Retinal pigment epithelial cell (primary cell): ENCODE results near the gene UBR1.
"Not testable (repeated sequence)": the region's sequence is repeated elsewhere in the genome, so short reads cannot be mapped to it uniquely, and the experiment has no call there.

Experiments
- DNase-seq: peaks from one replicate; pipeline ENCODE4 v3.0.0-alpha.2; 2010; ENCODE audit warnings: low read depth
- H3K4me3 ChIP-seq: 2 replicates; pipeline ENCODE4 v1.5.1; 2011; ENCODE audit warnings: mild to moderate bottlenecking, low read length, control low read depth, moderate library complexity
- TF ChIP-seq, protein P1 (sequence below): conservative IDR thresholded peaks from 2 replicates; pipeline ENCODE4 v1.5.1; 2011; ENCODE audit warnings: low read depth, low read length, control low read depth, inconsistent platforms

The UBR1 gene

DNA sequence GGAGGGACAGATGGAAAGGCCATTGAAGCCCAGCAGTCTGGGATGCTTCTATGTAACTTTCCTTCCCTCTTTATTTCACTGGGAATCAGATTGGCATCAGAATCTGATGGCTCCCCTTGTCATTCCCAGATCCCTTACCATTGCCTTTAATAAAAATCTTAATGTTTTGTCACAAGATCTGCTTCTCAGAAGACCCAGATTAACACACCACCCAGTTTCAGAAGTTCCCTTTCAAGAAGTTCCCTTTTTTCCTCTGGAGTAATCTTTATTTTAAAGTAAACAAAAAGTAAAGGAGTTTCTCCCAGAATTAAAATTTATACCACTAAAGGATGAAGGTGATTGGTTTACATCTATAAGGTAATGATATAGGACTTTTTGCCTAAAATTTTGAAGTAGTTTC lies 76.4 kb downstream of the UBR1 start:
- DNase-seq = no peak
- no peak overlapping the region for H3K4me3 ChIP-seq
- TF ChIP-seq, protein P1, sequence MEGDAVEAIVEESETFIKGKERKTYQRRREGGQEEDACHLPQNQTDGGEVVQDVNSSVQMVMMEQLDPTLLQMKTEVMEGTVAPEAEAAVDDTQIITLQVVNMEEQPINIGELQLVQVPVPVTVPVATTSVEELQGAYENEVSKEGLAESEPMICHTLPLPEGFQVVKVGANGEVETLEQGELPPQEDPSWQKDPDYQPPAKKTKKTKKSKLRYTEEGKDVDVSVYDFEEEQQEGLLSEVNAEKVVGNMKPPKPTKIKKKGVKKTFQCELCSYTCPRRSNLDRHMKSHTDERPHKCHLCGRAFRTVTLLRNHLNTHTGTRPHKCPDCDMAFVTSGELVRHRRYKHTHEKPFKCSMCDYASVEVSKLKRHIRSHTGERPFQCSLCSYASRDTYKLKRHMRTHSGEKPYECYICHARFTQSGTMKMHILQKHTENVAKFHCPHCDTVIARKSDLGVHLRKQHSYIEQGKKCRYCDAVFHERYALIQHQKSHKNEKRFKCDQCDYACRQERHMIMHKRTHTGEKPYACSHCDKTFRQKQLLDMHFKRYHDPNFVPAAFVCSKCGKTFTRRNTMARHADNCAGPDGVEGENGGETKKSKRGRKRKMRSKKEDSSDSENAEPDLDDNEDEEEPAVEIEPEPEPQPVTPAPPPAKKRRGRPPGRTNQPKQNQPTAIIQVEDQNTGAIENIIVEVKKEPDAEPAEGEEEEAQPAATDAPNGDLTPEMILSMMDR = no peak

DNA sequence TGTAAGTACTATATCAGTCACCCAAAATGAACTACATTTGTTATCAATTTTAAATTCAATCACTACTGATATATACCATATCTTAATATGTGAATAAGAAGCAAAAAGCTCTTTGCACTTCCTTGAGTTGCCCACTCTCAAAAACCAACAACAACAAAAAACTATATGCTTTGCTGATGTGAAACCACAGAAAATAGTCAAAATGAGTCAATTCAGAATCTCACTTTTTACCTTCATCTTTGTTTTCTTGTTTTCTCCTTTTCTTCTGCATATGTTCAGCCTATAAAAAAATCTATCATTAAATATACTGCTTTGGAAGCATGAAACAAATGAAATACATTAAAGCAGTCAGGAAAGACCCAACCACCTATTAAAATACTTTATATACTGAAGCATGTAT lies 80.7 kb downstream of the UBR1 start:
- no peak overlapping the region for H3K4me3 ChIP-seq
- TF ChIP-seq, protein P1 = no peak
- no peak for DNase-seq

DNA sequence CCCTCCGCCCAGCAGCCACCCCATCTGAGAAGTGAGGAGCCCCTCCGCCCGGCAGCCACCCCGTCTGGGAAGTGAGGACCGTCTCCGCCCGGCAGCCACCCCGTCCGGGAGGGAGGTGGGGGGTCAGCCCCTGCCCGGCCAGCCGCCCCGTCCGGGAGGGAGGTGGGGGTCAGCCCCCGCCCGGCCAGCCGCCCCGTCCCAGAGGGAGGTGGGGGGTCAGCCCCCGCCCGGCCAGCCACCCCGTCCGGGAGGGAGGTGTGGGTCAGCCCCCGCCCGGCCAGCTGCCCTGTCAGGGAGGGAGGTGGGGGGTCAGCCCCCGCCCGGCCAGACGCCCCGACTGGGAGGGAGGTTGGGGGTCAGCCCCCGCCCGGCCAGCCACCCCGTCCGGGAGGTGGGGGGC lies 91.2 kb downstream of the UBR1 start:
- DNase-seq = not testable (repeated sequence)

DNA sequence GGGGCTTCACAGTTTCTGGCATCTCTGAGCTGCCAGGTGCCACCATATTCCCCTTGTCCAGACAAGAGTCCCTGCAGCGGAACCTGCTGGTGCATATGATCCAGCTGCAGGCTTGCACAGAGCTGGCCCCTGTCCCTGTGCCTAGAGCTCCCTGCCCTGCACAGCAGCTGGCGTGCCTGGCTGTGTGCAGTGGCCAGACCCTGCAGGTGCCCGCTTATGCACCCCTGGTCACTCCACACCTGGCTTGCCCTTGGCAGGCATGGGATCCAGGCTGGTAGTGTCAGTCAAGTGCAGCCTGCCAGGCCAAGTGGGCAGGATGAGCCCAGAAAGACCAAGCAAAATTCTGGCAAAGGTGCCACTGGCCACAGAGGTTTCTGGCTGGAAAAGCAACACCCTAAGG lies 96.6 kb downstream of the UBR1 start:
- H3K4me3 ChIP-seq = no peak overlapping the region
- no peak for DNase-seq
- TF ChIP-seq, protein P1 = no peak

More for the DNA sequence above, 91.2 kb downstream of the UBR1 start:
- H3K4me3 ChIP-seq = not testable (repeated sequence)

DNA sequence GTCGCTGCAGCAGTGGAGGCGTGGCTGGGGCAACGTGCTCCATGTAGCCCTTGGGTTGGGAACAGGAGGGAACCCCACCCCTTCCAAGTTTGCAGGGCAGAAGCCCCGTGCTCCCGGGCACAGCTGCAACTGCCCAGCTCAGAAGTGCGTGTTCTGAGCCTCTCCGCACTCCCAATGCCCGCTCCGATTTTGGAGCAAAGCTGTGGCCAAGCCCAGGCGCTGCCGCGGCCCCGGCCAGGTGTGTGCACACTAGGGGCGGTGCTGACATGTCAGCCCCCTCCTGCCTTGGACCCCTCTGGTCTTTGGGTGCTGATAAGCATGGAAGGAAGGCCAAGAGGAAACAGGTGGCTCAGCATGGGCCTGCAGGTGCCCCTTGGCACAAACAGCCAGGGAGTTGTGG lies 97.7 kb downstream of the UBR1 start:
- no peak overlapping the region for H3K4me3 ChIP-seq
- TF ChIP-seq, protein P1 = no peak
- no peak for DNase-seq

DNA sequence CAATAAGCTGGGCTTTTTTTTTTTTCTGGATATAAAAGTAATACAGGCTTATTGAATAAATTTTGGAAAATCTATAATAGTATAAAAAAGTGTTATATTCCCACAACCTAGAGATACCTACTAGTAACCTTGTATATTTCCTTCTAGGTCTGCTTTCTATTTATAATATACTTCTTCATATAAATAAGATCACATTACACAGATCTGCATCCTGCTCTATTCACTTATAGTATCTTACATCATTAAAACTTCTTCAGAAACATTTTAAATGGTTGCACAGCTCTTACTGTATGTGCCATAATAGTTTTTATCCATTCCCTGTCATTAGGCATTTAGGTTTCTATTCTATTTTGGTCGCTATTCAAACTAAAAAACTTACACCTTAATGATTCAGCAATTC lies 98.3 kb downstream of the UBR1 start:
- TF ChIP-seq, protein P1 = no peak
- DNase-seq = no peak
- no peak overlapping the region for H3K4me3 ChIP-seq

DNA sequence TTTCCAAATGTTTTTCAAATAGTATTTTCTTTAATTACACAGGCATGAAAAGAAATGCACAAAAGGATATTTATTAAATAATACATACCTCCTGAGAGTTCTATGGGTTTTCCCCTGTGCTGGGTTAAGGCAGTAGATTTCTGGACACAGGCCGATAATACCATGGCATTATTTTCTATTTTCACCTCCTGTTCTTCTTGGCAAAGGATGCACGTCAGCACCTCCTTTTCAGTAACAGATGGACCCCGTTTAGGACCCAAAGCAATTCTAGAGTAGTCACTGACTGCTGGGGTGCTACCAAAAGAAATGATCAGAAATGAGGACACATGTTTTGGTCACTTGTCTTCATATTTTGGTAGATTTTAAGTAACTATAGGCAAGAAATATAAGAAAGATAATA lies 98.8 kb downstream of the UBR1 start:
- H3K4me3 ChIP-seq = no peak overlapping the region
- TF ChIP-seq, protein P1 = no peak

DNA sequence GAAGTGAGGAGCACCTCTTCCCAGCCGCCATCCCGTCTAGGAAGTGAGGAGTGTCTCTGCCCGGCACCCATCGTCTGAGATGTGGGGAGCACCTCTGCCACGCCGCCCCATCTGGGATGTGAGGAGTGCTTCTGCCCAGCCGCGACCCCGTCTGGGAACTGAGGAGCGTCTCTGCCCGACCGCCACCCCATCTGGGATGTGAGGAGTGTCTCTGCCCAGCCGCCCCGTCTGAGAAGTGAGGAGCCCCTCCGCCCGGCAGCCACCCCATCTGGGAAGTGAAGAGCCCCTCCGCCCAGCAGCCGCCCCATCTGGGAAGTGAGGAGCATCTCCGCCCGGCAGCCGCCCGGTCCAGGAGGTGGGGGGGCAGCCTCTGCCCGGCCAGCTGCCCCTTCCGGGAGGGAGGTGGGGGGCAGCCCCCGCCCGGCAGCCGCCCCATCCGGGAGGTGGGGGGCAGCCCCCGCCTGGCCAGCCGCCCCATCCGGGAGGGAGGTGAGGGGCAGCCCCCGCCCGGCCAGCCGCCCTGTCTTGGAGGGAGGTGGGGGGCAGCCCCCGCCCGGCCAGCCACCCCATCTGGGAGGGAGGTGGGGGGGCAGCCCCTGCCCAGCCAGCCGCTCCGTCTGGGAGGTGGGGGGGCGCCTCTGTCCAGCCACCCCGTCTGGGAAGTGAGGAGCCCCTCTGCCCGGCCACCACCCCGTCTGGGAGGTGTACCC lies 100.8 kb downstream of the UBR1 start:
- not testable (repeated sequence) for H3K4me3 ChIP-seq

More for the DNA sequence above, 98.8 kb downstream of the UBR1 start:
- DNase-seq = no peak

More for the DNA sequence above, 100.8 kb downstream of the UBR1 start:
- not testable (repeated sequence) for DNase-seq
